GM12873 (cell line): ENCODE measurements around the gene STING1.

ENCODE experiments used
- TF ChIP-seq, protein P1 (sequence below): IDR thresholded peaks from 2 replicates; pipeline ENCODE4 v1.5.1; 2012; ENCODE audit warnings: low read depth, mild to moderate bottlenecking, moderate library complexity, low read length, control low read depth; ENCODE audit not compliant: insufficient read depth; ENCODE audit errors: missing control alignments

STING1 gene

DNA sequence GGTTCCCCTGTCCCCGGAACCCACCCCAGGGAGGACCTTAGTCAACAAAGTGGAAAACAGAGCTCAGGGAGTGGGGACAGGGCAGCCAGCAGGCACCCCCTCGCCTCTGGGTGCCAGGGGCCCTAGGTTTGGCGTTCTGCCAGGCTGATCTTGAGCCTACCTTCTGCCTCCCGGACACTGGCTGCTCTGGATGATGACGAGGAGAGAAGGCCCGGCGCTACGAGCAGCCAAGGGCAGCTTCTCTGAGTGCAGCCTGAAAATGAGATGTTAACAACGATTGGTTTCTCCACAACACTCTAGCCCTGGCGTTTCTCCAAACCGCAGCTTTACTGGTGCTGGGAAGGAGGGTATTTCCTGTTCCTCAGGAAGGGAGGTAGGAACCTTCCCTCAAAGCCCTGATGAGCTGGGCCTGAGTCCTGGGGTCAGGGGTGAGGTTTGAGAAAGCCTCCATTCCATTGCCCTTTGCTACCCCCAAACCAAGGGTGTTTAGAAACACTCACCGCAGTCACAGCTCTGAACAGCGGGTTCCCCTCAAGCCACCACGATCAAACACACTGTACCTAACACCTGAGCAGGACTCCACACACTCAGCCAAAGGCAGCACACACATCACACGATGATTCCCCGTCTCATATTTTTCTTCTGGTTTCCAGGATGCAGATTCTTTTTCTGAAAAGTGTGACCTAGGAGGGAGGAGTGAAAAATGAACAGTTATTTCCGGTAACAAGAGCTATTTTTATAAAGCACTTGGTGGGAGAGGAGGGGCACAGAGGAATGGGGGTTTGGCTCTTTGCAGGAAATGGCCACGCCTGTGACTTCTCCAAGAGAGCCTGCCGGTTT lies at the start of gene STING1:
STING1 (minus strand) TSS at position 709 of the 840 bp plus-strand sequence. CDS start 1,054 bp downstream, outside the sequence.
- TF ChIP-seq, protein P1, sequence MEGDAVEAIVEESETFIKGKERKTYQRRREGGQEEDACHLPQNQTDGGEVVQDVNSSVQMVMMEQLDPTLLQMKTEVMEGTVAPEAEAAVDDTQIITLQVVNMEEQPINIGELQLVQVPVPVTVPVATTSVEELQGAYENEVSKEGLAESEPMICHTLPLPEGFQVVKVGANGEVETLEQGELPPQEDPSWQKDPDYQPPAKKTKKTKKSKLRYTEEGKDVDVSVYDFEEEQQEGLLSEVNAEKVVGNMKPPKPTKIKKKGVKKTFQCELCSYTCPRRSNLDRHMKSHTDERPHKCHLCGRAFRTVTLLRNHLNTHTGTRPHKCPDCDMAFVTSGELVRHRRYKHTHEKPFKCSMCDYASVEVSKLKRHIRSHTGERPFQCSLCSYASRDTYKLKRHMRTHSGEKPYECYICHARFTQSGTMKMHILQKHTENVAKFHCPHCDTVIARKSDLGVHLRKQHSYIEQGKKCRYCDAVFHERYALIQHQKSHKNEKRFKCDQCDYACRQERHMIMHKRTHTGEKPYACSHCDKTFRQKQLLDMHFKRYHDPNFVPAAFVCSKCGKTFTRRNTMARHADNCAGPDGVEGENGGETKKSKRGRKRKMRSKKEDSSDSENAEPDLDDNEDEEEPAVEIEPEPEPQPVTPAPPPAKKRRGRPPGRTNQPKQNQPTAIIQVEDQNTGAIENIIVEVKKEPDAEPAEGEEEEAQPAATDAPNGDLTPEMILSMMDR, result no peak

DNA sequence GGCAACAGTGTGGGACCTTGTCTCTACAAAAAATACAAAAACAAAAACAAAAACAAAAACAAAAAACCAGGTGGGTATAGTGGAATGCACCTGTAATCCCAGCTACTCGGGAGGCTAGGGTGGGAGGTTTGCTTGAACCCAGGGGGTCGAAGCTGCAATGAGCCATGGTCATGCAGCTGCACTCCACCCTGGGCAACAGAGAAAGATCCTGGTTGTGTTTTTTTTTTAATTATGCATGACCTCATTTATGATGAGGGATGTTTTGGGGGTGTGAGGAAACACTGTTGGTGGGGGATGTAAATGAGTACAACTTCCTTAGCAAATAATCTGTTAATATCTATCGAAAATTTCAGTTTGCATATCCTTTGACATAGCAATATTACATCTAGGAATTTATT lies 49.2 kb upstream of the STING1 start:
- TF ChIP-seq, protein P1, result no peak

DNA sequence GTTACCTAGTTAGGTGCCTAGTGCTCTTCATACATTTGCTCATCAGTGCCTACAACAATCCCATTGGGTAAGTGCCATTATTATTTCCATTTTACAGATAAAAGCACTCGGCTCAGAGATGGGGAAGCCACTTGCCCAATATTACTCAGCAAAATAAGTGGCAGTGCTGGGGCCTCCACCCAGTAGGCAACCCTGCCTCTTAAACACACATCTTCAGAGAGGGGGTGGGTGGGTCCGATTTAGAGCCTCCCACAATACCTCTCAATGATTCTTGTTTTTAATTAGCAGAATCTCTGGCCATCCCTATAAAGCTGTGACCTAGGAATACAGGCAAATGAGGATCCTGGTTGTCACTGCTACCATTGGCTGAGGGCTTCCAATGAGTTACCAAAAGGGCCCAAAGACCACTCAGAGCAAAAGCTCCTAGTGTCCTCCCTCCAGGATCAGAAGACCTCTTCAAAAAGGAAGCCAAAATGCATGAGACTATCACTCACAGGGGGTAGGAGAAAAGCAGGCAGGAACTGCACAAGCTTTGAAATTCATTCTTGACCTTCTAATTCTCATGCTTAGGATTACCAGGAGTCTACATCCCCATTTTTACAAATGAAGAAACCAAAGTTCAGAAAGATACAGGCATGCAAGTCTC lies 42.5 kb upstream of the STING1 start:
- TF ChIP-seq, protein P1, result no peak

DNA sequence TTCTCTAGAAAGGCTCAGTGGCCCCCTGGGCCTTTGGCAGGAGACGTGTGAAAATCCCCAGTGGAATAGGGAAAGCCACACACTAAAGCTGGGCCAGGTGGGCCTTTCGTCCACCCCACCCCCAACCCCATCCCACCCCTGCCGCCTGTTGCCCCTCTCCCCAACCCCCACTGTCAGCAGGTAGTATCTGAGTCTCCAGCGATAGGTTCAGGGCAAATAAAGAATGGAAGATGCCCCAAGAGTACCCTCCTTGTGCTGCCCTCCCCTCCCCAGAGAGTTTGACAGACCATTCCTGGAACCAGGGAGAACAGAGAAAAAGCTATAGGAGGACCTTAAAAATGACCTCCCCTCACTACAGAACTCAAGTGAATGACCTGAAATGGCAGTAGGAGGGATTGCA lies 41.9 kb upstream of the STING1 start:
- TF ChIP-seq, protein P1, result no peak

DNA sequence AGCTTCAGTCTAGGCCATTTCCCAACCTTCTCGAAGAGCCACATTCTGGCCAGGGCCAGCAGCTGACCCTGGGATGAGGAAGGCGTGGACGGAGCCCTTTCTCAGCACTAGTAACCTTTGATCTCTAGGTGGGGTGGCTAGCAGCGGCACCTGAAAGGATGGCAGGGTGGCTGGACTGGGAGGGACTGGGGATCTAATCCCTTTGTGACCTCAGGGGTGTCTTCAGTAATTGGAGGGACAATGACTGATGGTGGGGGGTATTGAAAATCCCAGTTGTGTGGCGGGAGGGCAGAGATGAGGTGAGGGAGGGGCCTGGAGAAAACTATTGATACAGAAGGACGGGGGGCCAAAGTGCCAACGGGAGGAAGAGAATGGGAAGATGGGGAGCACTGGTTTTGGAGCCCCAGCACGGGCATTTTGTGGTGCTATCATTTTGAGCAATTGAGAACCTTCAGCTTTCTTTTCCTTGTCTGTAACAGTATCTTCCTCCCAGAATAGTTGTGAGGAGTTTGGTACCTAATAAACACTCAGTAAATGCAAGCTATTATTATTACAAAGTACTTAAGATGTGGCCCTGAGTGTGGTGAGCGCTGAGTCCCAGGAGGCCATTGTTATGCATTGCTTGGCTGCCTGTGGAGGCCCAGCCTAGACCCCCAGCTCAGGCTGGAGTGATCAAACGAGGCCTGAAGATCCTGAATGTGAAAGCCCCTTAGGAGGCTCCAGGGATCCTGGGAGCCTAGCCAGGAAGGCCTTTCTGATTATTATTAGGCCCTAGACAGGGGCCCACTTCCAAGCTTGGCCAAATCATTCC lies 41.3 kb upstream of the STING1 start:
- TF ChIP-seq, protein P1, result no peak

DNA sequence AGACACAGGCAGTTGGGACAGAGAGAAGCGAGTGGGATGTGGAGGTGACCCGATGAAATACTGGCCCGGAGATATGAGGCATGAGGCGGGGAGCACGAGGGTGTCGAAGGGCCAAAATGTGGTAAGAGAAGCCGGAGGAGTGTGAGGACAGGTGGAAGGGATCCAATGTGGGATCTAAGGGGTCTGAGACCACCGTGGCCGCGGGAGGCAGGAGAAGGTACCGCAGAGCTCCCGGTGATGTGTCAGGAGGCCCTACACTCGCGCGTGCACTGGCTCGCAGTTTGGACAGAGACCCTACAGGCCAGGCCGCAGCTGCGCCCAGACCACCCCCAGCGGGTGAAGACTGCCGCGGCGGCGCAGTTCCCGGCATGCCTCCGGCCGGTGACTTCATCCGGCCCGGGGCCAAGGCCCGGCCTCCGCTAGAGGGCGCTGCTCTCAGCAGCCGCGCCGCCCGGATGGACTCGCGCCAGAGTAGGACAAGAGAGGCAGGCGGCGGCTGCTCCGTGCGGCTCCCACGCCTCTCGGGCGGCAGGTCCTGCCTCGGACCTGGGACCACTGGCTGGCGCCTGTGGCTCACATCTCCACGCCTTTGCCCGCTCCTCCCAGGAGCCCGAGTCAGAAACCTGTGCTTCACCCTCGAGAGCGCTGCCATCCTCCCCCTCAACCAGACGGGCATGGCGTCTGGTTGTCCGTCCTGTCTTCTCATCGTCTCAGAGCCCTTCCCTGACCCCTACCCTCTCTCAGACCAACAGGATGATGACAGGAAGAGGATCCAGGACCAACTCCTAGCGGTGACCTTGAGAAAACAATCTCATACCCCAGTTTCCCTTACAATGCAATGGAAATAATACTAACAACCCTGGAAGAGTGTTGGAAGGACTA lies 35.4 kb upstream of the STING1 start:
- TF ChIP-seq, protein P1, result peak; percentile 98
